Muscle layer of colon (tissue), 2 donors: ENCODE measurements around the gene RIPOR1.
"Not testable (repeated sequence)": the region's sequence is repeated elsewhere in the genome, so short reads cannot be mapped to it uniquely, and the experiment has no call there.

Source experiments
- H3K27ac ChIP-seq: one replicate; pipeline ENCODE4 v1.7.0; 2013; ENCODE audit warnings: low read depth, mild to moderate bottlenecking, low read length, moderate library complexity
- H3K27me3 ChIP-seq, 2 donors: one replicate each; pipeline ENCODE4 v1.7.0; 2013; ENCODE audit warnings: low read length in 2 of 2, mild to moderate bottlenecking in 2 of 2; ENCODE audit not compliant: insufficient read depth in 2 of 2, control insufficient read depth in 1 of 2
- H3K36me3 ChIP-seq: one replicate; pipeline ENCODE4 v1.7.0; 2013; ENCODE audit warnings: mild to moderate bottlenecking, low read length; ENCODE audit not compliant: insufficient read depth
- H3K4me1 ChIP-seq: one replicate; pipeline ENCODE4 v1.7.0; 2013; ENCODE audit warnings: mild to moderate bottlenecking, low read length; ENCODE audit not compliant: insufficient read depth
- H3K4me3 ChIP-seq, 2 donors: one replicate each; pipeline ENCODE4 v1.7.0; 2013; ENCODE audit warnings: low read length in 2 of 2, low read depth in 1 of 2, mild to moderate bottlenecking in 1 of 2, moderate library complexity in 1 of 2
- H3K9ac ChIP-seq: one replicate; pipeline ENCODE4 v1.7.0; 2013; ENCODE audit warnings: low read length
- H3K9me3 ChIP-seq: one replicate; pipeline ENCODE4 v1.7.0; 2013; ENCODE audit warnings: mild to moderate bottlenecking, low read length
- donor health status: abdominal sarcoma.
- donor health status: Adenocarcinoma of cecum.

Gene RIPOR1, protein sequence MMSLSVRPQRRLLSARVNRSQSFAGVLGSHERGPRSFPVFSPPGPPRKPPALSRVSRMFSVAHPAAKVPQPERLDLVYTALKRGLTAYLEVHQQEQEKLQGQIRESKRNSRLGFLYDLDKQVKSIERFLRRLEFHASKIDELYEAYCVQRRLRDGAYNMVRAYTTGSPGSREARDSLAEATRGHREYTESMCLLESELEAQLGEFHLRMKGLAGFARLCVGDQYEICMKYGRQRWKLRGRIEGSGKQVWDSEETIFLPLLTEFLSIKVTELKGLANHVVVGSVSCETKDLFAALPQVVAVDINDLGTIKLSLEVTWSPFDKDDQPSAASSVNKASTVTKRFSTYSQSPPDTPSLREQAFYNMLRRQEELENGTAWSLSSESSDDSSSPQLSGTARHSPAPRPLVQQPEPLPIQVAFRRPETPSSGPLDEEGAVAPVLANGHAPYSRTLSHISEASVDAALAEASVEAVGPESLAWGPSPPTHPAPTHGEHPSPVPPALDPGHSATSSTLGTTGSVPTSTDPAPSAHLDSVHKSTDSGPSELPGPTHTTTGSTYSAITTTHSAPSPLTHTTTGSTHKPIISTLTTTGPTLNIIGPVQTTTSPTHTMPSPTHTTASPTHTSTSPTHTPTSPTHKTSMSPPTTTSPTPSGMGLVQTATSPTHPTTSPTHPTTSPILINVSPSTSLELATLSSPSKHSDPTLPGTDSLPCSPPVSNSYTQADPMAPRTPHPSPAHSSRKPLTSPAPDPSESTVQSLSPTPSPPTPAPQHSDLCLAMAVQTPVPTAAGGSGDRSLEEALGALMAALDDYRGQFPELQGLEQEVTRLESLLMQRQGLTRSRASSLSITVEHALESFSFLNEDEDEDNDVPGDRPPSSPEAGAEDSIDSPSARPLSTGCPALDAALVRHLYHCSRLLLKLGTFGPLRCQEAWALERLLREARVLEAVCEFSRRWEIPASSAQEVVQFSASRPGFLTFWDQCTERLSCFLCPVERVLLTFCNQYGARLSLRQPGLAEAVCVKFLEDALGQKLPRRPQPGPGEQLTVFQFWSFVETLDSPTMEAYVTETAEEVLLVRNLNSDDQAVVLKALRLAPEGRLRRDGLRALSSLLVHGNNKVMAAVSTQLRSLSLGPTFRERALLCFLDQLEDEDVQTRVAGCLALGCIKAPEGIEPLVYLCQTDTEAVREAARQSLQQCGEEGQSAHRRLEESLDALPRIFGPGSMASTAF

DNA sequence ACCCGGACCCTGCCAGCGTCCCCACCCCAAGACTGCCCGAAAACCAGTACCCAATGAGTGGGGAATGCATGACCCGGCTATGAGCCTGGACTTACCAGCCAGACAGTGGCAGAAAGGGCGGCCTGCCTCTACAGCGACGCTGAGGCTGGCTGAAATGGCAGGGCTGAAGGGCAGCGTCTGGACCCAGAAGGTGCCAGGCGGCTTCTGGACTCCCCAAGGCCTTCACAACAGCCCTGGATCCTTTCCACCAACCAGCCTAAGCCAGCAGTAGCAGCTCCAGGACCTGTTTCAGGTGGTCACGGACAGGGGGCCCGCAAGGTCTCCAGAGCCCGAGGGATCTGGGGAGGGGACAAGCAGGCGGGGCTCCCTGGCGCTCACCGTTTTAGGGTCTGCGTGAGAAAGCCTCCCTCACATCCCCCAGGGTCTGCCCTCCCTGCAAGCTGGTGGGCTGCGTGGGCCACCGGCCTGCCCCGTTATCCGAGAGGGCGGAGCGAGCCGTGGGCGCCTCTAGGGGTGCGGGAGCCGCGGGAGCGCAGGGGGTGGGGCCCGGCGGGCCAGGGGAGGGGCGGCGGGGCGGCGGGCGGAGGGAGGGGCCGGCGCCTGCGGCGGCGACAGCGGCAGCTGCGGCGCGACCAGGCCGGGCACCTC is at the start of gene RIPOR1:
Gene RIPOR1, plus strand, starts transcription at position 608 of the 648 bp plus-strand sequence. CDS start 9,618 bp downstream, outside the sequence.
- H3K36me3 ChIP-seq: no peaks in the 10 kb centered on the region
- H3K9ac ChIP-seq: peak within 1 kb of the TSS; percentile 75
- peak within 1 kb of the TSS; percentile 84 to 90 for H3K4me3 ChIP-seq
- no peaks in the 10 kb centered on the region for H3K9me3 ChIP-seq
- H3K27me3 ChIP-seq: no peaks in the 10 kb centered on the region
- H3K27ac ChIP-seq: peak within 1 kb of the TSS; percentile 95
- peaks cover 11% of the 10 kb centered on the region for H3K4me1 ChIP-seq

DNA sequence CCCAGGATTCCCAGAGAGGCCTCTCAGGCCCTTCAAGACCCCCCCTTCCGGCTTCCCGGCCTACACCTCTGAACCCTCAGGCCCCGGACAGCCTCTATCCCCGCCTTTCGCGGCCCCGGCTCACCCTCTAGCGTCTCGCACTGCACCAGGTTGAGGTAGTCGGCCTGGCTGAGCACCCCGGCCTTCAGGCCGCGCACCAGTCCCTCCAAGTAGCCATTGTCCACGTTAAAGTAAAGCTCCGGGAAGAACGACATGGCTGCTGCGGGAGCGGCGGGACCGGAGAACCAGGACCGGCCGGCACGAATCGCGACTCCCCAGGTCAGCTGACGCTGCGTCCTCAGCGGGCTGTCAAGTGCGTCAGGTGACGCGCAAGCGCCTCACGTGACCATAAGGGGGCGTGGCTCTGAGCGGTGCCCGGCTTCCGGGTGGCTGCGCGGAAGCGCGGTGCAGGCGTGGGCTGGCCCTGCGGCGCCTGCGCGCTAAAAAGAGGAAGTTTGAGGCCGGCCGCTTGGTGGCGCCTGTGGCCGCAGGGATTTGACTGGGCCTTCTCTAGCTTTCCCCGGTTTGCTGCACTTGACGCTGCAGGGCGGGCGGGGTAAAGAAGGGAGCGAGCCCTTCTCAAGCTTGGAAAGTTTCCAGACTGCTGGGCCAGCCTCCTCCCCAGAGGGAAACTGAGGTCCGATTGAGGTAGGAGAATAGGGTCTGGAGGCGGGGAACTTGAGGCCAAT is 47.6 kb upstream of the RIPOR1 start, which contains the start of gene ATP6V0D1:
Gene ATP6V0D1, minus strand, starts transcription at position 325 of the 728 bp plus-strand sequence. Its CDS starts 71 bp downstream, at position 254.
- Histone ChIP-seq H3K36me3 (peaks cover 16% of the 10 kb centered on the region), H3K4me3 (peak within 1 kb of the TSS; percentile 79 to 99), H3K27me3 (no peaks in the 10 kb centered on the region), H3K9me3 (no peaks in the 10 kb centered on the region), H3K9ac (peak within 1 kb of the TSS; percentile 98), H3K27ac (peak within 1 kb of the TSS; percentile 91), H3K4me1 (peaks cover 33% of the 10 kb centered on the region)

DNA sequence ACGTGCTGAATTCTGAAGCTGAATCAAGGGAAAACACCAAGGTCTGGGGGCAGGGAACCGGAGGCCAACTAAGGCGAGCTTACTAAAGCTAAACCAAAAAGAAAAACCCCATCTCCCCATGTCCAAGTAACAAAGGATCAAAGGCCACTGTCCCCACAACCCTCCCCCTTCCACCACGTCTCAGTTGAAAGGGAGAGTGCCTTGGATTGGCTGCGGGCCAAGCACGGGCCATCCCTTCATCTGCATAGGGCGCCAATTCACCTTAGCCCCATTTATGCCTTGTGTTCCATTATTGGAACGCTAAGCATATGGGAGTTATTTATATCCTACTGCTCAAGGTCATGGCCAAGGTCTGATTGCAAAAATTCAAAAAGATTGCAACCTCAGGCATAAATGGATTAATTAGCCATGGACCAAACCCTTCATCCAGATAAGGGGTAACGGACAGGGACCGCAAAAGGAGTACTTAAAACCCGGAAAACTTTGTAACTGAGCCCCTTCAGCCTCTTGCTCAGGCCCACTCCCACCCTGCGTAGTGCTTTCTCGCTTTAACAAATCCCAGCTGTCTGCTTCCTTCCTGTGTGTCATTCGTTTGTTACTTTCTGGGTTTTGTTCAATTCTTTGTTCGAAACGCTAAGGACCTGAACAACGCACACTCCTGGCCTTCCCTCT is 46.9 kb upstream of the RIPOR1 start:
- Histone ChIP-seq H3K9ac (peak overlapping the region; percentile 23), H3K27ac (peak overlapping the region; percentile 91), H3K4me1 (peaks cover 26% of the 10 kb centered on the region)

DNA sequence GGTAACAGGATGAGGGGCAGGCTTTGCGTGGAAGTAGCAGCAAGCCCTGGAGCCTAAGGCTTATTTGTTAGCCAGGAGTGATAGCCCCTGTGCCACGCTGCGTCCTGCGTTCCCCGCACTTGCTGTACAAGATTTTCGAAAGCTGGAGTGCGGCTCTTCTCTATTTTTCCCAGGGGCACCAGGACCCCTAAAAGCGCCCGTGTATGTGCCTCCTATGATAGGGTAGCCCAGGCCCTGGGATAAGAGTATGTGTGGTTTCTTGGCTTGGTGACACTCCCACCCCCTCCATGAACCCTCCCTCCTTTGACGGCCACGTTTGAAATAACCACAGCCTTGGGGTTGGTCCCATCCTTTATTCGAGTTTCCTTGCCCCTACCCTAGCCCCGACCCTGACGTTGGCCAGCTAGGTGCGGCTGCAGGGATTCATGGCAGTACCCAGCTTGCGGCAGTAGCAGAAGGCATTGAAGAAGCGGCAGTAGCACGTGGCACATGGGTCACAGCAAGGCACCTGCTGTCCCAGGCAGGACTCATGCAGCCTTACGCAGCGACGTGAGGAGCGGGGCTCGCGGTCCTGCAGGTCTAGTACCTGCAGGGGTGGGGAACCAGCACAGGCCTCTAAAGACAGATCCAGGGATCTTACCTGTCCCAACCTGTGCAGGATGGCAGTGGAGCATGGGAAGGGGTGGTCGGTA is 46.2 kb upstream of the RIPOR1 start:
- peak overlapping the region; percentile 23 for H3K9ac ChIP-seq
- peaks cover 23% of the 10 kb centered on the region for H3K4me1 ChIP-seq
- peak overlapping the region; percentile 91 for H3K27ac ChIP-seq
- no peaks in the 10 kb centered on the region for H3K27me3 ChIP-seq
- H3K4me3 ChIP-seq: peak overlapping the region; percentile 42 to 99
- H3K9me3 ChIP-seq: no peaks in the 10 kb centered on the region
- H3K36me3 ChIP-seq: peaks cover 16% of the 10 kb centered on the region

More for the DNA sequence above, 46.9 kb upstream of the RIPOR1 start:
- Histone ChIP-seq H3K9me3 (no peaks in the 10 kb centered on the region), H3K4me3 (peak overlapping the region; percentile 42 to 99), H3K27me3 (no peaks in the 10 kb centered on the region), H3K36me3 (peaks cover 16% of the 10 kb centered on the region)

DNA sequence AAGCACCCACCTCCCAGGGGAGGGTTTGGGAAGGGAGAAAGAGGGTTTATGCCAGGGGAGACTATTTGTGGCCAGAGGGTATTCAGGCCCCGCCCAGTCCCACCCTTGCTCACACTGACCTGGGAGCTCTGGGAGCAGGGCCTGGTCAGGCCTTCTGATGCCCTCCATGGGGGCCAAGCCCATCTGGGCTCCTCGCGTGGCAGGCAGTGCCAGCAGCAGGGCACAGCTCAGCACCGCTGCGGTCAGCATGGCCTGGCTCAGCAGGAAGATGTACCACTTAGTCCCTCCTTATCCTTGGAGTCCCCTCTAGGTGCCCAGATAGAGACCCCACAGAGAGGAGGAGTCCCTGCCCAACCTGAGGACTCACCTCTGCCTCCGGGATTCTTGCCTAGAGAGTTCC is 45.5 kb upstream of the RIPOR1 start, which contains the start of gene AGRP:
Gene AGRP, minus strand, starts transcription at position 398 of the 400 bp plus-strand sequence. Its CDS starts 149 bp downstream, at position 249.
- peaks cover 22% of the 10 kb centered on the region for H3K36me3 ChIP-seq
- H3K9ac ChIP-seq: peak within 1 kb of the TSS; percentile 23
- peak within 1 kb of the TSS; percentile 34 for H3K27ac ChIP-seq
- no peaks in the 10 kb centered on the region for H3K9me3 ChIP-seq
- peak within 1 kb of the TSS; percentile 9 to 99 for H3K4me3 ChIP-seq
- H3K4me1 ChIP-seq: peaks cover 23% of the 10 kb centered on the region
- H3K27me3 ChIP-seq: no peaks in the 10 kb centered on the region

DNA sequence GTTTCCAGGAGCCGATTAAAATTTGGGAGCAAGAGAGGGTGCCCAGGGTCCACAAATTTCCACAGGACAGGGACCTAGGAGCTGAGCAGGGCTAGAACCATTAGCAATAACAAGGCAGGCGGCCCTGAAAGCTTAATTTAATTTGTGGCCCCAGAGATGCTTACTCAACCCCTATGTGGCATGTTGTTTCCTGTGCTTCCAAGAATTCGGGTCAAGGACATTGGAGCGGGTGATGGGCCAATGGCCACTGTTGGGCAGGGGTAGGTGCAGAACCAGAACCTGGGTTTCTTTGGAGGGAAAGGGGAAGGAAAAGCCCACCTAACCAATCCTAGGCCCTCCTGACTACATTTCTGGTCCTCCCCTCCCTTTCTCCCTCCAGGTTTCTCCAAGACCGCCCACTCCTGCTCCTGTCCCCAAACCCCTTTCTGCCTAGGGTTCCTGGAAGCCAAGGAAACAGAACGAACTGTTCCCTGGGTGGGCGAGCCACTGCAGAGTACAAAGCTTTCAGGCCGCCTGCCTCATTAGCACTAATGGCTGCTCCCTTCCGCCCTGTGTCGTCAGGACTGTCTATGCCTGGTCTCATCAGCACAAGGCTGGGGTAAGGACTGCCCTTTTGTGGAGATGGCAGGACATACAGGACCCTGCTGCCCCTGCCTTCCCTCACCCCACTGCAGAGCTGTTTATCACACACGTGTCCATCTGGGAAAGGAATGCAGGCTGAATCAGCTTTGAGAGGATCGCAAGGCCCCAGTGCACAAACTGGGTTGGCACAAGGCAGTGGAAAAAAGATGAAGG is 44.7 kb upstream of the RIPOR1 start:
- H3K4me3 ChIP-seq: no peak overlapping the region
- peaks cover 25% of the 10 kb centered on the region for H3K4me1 ChIP-seq
- no peak overlapping the region for H3K9ac ChIP-seq
- H3K27me3 ChIP-seq: no peaks in the 10 kb centered on the region
- H3K9me3 ChIP-seq: no peaks in the 10 kb centered on the region
- no peak overlapping the region for H3K27ac ChIP-seq
- peaks cover 22% of the 10 kb centered on the region for H3K36me3 ChIP-seq

DNA sequence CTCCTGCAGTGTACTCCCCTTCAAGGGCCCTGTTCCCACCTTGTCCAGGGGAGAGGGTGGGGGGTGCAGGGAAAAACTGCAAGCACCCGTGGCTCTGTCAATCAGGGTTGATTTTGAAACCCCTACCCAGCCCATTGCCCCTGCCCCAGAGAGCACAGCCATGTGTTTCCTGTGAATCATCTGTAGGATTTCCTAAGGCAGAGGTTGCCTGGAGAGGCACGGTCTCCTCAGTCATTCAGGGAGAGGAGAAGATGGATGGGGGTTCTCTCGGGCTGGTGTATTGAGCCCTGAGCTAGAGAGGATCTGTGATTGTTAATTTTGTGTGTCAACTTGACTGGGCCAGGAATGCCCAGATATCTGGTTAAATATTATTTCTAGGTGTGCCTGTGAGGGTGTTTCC is 41.8 kb upstream of the RIPOR1 start:
- Histone ChIP-seq H3K4me1 (peaks cover 37% of the 10 kb centered on the region), H3K27ac (no peak overlapping the region), H3K27me3 (no peaks in the 10 kb centered on the region)

DNA sequence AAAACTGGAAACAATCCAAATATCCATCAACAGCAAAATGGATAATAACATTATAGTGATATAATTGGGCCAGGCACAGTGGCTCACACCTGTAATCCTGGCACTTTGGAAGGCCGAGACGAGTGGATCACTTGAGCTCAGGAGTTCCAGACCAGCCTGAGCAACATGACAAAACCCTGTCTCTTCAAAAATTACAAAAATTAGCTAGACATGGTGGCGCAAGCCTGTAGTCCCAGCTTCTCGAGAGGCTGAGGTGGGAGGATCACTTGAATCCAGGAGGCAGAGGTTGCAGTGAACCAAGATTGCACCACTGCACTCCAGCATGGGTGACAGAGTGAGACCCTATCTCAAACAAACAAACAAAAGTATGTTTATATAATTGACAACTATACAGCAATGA is 41.1 kb upstream of the RIPOR1 start:
- not testable (repeated sequence) for H3K4me3 ChIP-seq, H3K9ac ChIP-seq, H3K27ac ChIP-seq, H3K9me3 ChIP-seq, H3K27me3 ChIP-seq
- Histone ChIP-seq H3K36me3 (peaks cover 26% of the 10 kb centered on the region), H3K4me1 (peaks cover 31% of the 10 kb centered on the region)

More for the DNA sequence above, 41.8 kb upstream of the RIPOR1 start:
- H3K4me3 ChIP-seq: no peak overlapping the region
- H3K9ac ChIP-seq: no peak overlapping the region
- peaks cover 22% of the 10 kb centered on the region for H3K36me3 ChIP-seq
- no peaks in the 10 kb centered on the region for H3K9me3 ChIP-seq
